ENCODE results near the gene ABO.

DNA sequence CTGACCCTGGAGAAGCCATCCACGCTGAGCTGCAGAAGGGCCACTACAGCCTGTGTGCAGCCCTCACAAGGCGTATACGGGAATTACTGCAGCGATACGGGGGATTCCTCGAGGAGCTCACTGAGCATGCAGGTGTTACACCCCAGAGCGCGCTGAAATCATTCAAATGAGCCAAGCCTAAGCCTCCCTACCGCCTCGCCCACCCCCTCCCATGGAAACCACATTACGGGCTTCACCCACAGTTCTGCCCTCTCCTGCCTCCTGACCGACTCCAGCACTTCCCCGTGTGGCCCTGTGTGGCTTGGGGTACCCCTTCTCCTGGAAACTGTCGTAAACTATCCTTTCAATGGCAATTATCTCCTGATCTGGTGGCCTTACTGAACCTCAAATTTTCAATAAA is 47.7 kb upstream of the ABO start:
- TF ChIP-seq CTCF (IDR thresholded peaks at IDR 0.05; ENCODE audit: extremely low read depth in 1 of 2, insufficient read depth in 1 of 2, low read depth in 1 of 2, low read length in 2 of 2) (no peak), POLR2AphosphoS5 (IDR thresholded peaks at IDR 0.05; ENCODE audit: insufficient read depth, low read depth, low read length) (no peak), EZH2 (IDR thresholded peaks at IDR 0.05; ENCODE audit: borderline replicate concordance, low read depth, low read length, severe bottlenecking) (no peak), MAX (IDR thresholded peaks at IDR 0.05; ENCODE audit: insufficient read depth, insufficient read length) (no peak), FOS (IDR thresholded peaks at IDR 0.05; ENCODE audit: borderline replicate concordance, insufficient read depth, low read length) (no peak), POLR2A (IDR thresholded peaks at IDR 0.05; ENCODE audit: low read depth, low read length) (no peak), MYC (IDR thresholded peaks at IDR 0.05; ENCODE audit: low read depth, low read length) (no peak)

Measured in endothelial cell of umbilical vein (primary cell).